HepG2 (cell line): ENCODE results near the gene PLBD2. TPM values are rescaled to one million over a fixed set of nuclear protein-coding genes. Genes with fewer than 3 reads are reported as not detected.
A peak's percentile ranks its signal among the peaks of the same experiment; 100 is the strongest.

Experiments
- ATAC-seq: fragments of 200-7000 bp; cut with Tn5 transposase; 3 replicates; pipeline ENCODE4 v1.9.1; 2020; ENCODE audit warnings: mild to moderate bottlenecking, moderate library complexity
- BruUV-seq: library from RNA; stranded (reverse); fragments of 400-500 nt; replicated peaks from 2 replicates; lab custom pipeline; 2021; lab: Mats Ljungman, UMichigan
- CTCF ChIA-PET: fragments of 300-600 bp; formaldehyde crosslinking; extraction: SDS; loops from one replicate; lab custom pipeline; 2021; ENCODE audit warnings: low total read pairs, inconsistent platforms, low intra/inter-chr PET ratio; lab: Yijun Ruan, JAX
- POLR2A ChIA-PET: fragments of 350-600 bp; sonication (Branson Sonifier 250); formaldehyde crosslinking; loops from one replicate; lab custom pipeline; 2020; ENCODE audit warnings: antibody characterized with exemption, inconsistent platforms; lab: Yijun Ruan, JAX
- DNase-seq: peaks from one replicate; pipeline ENCODE4 v3.0.0-alpha.2; 2015; ENCODE audit warnings: low spot score
- FAIRE-seq: peaks from 3 replicates; lab custom pipeline; 2011; peaks lifted over from hg19 to GRCh38; lab: Jason Lieb, UNC
- H2AFZ ChIP-seq: one replicate; pipeline ENCODE4 v1.6.1; 2011; ENCODE audit warnings: low read length, inconsistent platforms
- H3K27ac ChIP-seq: fragments of 300-600 bp; 3 replicates; pipeline ENCODE4 v1.8.0; 2011; ENCODE audit warnings: mixed run types, mild to moderate bottlenecking, mixed read lengths, low read length, inconsistent platforms; ENCODE audit not compliant: insufficient read depth; ENCODE audit errors: extremely low read length
- H3K27me3 ChIP-seq, 2 experiments: fragments of 200-600 bp in 1 of 2; 2 replicates in 1 of 2; 3 replicates in 1 of 2; pipeline versions ENCODE4 v1.6.0 to v1.8.0; 2011; ENCODE audit warnings: low read length in 2 of 2, mild to moderate bottlenecking in 2 of 2, moderate library complexity in 2 of 2, inconsistent platforms in 1 of 2; ENCODE audit not compliant: insufficient read depth in 2 of 2, control insufficient read depth in 1 of 2
- H3K36me3 ChIP-seq, 2 experiments: fragments of 200-600 bp in 1 of 2; replicated peaks in 1 of 2; 2 replicates in 1 of 2; 3 replicates in 1 of 2; pipeline versions ENCODE4 v1.5.1 to v1.8.0; 2011; ENCODE audit warnings: low read length in 2 of 2, inconsistent platforms in 1 of 2; ENCODE audit not compliant: insufficient read depth in 2 of 2, control insufficient read depth in 1 of 2
- H3K4me1 ChIP-seq: 2 replicates; pipeline ENCODE4 v1.5.1; 2012; ENCODE audit warnings: low read length, inconsistent platforms; ENCODE audit not compliant: insufficient read depth
- H3K4me2 ChIP-seq: 2 replicates; pipeline ENCODE4 v1.6.0; 2011; ENCODE audit warnings: low read depth, low read length, inconsistent platforms
- H3K4me3 ChIP-seq, 3 experiments: fragments of 200-600 bp in 1 of 3; sonication (generic), shearing (Covaris generic) in 1 of 3; replicated peaks in 1 of 3; 2 replicates each; pipeline ENCODE4 v1.5.1; 2011 to 2016; ENCODE audit warnings: low read length in 3 of 3, inconsistent platforms in 2 of 3, low read depth in 2 of 3, mild to moderate bottlenecking in 2 of 3, control low read depth in 1 of 3, mixed read lengths in 1 of 3; ENCODE audit not compliant: insufficient read depth in 1 of 3
- H3K79me2 ChIP-seq: one replicate; pipeline ENCODE4 v1.6.1; 2011; ENCODE audit warnings: low read length, inconsistent platforms; ENCODE audit not compliant: insufficient read depth
- H3K9ac ChIP-seq: 2 replicates; pipeline ENCODE4 v1.6.0; 2011; ENCODE audit warnings: mild to moderate bottlenecking, low read depth, low read length, inconsistent platforms; ENCODE audit not compliant: insufficient read depth
- H3K9me3 ChIP-seq: 2 replicates; pipeline ENCODE4 v1.5.1; 2012; ENCODE audit warnings: mild to moderate bottlenecking, low read length
- H4K20me1 ChIP-seq: 2 replicates; pipeline ENCODE4 v1.6.0; 2011; ENCODE audit warnings: inconsistent platforms, mild to moderate bottlenecking, low read length, moderate library complexity; ENCODE audit not compliant: insufficient read depth
- ARHGAP35 ChIP-seq: sonication (generic); formaldehyde crosslinking; IDR thresholded peaks from 2 replicates; pipeline ENCODE4 v1.9.0; 2022; ENCODE audit warnings: mild to moderate bottlenecking, inconsistent platforms, moderate library complexity, missing genetic modification reagents, borderline replicate concordance
- ARNT ChIP-seq: fragments of 450-650 bp; IDR thresholded peaks from 2 replicates; pipeline ENCODE4 v1.6.1; 2017
- CAMTA2 ChIP-seq: sonication (generic); formaldehyde crosslinking; IDR thresholded peaks from 2 replicates; pipeline ENCODE4 v1.4.0; 2020; ENCODE audit warnings: mild to moderate bottlenecking, missing genetic modification reagents, borderline replicate concordance
- CENPT ChIP-seq: sonication (generic); formaldehyde crosslinking; IDR thresholded peaks from 2 replicates; pipeline ENCODE4 v1.8.0; 2022; ENCODE audit warnings: low read depth, mild to moderate bottlenecking, moderate library complexity, missing genetic modification reagents
- ELF1 ChIP-seq: sonication (generic); formaldehyde crosslinking; IDR thresholded peaks from 2 replicates; pipeline ENCODE4 v1.4.0; 2020; ENCODE audit warnings: missing genetic modification reagents
- MEIS2 ChIP-seq: sonication (generic); formaldehyde crosslinking; IDR thresholded peaks from 2 replicates; pipeline ENCODE4 v1.9.0; 2021; ENCODE audit warnings: mild to moderate bottlenecking, missing genetic modification reagents
- TMF1 ChIP-seq: sonication (generic); formaldehyde crosslinking; IDR thresholded peaks from 2 replicates; pipeline ENCODE4 v1.8.1; 2022; ENCODE audit warnings: low read depth, missing genetic modification reagents
- ZNF850 ChIP-seq: sonication (generic); formaldehyde crosslinking; conservative IDR thresholded peaks from 2 replicates; pipeline ENCODE4 v1.9.0; 2021; ENCODE audit warnings: mild to moderate bottlenecking, missing genetic modification reagents
- WGBS: methylation state at CpG from one replicate; pipeline ENCODE4 v1.1.6; 2017; ENCODE audit warnings: low lambda C conversion rate; 5-methylcytosine and 5-hydroxymethylcytosine counted together
- in situ Hi-C: cut with HindIII; loops from 2 replicates; pipeline ENCODE4 v1.10.0; 2017; ENCODE audit warnings: low pct_unique_long_range_greater_than_20kb; ENCODE audit not compliant: extremely low pct_ligation_motif_present
- intact Hi-C: fragments of 100-400 bp; cut with micrococcal nuclease; formaldehyde crosslinking; loops from one replicate; pipeline ENCODE4 v1.10.0; 2022; ENCODE audit not compliant: unreplicated experiment
- polyA plus RNA-seq, 8 experiments: library from polyadenylated mRNA; depleted of rRNA in 3 of 8; stranded (reverse) in 7 of 8; unstranded in 1 of 8; fragments of >200 nt; fragmentation: Illumina TruSeq in 4 of 8; extraction: Trizol in 4 of 8; gene quantifications; 2 replicates each; pipeline versions ENCODE4 v1.2.1 to v1.2.3, GENCODE V29; 2011 to 2016; ENCODE audit warnings: low read depth in 4 of 8, missing spikeins in 1 of 8, mixed read lengths in 1 of 8; ENCODE audit not compliant: insufficient read depth in 1 of 8
- total RNA-seq, 5 experiments: library from RNA; depleted of rRNA; stranded (reverse); fragments of >200 nt; fragmentation: Illumina TruSeq; extraction: Trizol; gene quantifications; 2 replicates each; pipeline ENCODE4 v1.2.3, GENCODE V29; 2016; ENCODE audit warnings: low read depth in 1 of 5
- TF ChIP-seq, protein P1 (sequence below): sonication (generic); formaldehyde crosslinking; IDR thresholded peaks from 2 replicates; pipeline ENCODE4 v1.4.0; 2020; ENCODE audit warnings: missing genetic modification reagents, borderline replicate concordance
- TF ChIP-seq, protein P2 (sequence below), 2 experiments: sonication (generic) in 1 of 2; formaldehyde crosslinking in 1 of 2; IDR thresholded peaks; 2 replicates each; pipeline versions ENCODE4 v1.6.1 to v1.9.0; 2014 to 2022; ENCODE audit warnings: antibody characterized with exemption in 1 of 2, borderline replicate concordance in 1 of 2, inconsistent platforms in 1 of 2, low read depth in 1 of 2, missing genetic modification reagents in 1 of 2

The PLBD2 gene
- total and polyA plus RNA-seq, 2 of the 13 experiments (the other 11 are each of a cell fraction or from before 2014, with no cell fraction given): 6.7 to 8.5 TPM

DNA sequence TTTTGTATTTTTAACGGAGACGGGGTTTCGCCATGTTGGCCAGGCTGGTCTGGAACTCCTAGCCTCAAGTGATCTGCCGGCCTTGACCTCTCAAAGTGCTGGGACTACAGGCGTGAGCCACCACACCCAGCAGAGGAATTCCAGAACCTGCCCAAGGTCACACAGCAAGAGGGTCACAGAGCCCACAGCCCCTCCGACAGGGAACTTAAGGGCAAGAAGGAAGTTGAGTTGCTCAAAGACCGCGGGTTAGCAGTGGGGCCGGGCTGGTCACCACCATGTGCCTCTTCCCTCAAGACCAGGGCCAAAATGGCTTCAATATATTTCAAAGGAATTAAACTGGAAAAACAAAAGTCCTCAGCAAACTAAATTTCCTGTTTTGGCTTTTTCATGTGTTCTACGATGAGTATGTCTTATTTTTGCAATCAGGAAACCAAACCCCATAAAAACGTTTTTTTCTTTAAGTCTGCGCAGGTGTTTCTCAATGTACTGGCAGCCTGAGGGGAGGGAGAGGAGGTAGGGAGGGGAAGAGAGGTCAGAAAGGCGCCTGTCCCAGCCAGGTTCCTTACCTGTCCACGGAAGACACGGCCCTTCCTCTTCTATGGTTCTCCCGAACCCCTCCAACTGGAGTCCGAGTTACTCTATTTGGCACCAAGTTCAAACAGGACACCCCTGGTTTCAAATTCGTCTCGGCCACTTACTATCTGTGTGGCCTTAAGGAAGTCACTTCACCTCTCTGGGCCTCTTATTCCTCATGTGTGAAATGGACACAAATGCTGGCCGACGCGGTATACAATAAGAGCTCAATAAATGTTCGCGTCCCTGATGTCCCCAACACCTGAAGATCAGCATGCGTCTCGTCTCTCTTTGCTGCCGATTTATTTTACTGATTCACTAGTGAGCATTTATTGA, 24.3 kb upstream of the PLBD2 start (continued):
- TF ChIP-seq TMF1 (CRISPR knock-in tag): 0 out of 2 replicates have a peak, but pooled peaks have one; percentile 40

DNA sequence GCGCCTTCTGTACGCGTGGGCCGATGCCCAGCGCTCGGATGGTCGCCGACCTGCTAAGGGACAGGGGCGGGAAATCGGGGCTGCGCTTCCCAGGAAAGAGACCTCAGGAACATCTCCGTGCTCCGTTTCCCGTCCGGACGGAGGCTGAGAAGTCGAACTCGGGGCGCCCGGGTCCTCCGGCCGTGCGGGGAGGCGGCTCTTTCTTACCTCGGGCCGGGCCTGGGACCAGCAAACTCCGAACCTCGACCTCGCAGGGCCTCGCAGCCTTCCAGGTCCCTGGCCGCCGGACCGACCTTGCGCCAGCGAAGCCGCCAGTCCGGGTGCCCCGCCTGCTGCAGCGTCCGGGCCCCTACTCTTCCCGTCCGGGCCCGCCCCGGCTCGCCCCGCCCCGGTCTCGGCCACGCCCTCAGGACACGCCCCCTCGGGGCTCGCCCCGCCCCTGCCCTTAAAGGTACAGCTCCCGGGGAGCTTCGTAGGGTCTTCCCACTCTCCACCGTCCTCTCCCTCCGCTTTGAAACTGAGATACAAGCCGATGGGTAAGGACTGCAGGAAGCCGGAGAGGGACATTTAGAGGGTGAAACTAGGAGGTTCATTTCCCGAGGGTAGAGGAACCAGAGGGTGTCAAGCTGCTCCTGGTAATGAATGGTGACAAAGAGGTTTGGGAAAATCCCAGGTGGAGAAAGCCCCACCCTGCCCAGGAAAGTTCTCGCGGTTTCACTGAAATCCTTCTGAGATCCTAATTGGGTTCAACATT, 23.4 kb upstream of the PLBD2 start, which contains the start of gene SLC8B1:
Gene SLC8B1 (minus strand): TSS at position 324 of the 754 bp plus-strand sequence. CDS start 2,231 bp downstream, outside the sequence.
- peak; percentile 98 for ATAC-seq
- under 1% methylated on average over 48 of the region's 62 CpGs for WGBS
- Histone ChIP-seq H3K4me3 (peak within 1 kb of the TSS; percentile 46 to 71 (median 55)), H3K27ac (no peak within 1 kb of the TSS), H3K9ac (peak within 1 kb of the TSS; percentile 72), H3K79me2 (no peaks in the 10 kb centered on the region), H4K20me1 (no peaks in the 10 kb centered on the region), H3K36me3 (no peaks in the 10 kb centered on the region), H3K4me1 (peaks cover 22% of the 10 kb centered on the region), H3K4me2 (peak within 1 kb of the TSS; percentile 98), H3K9me3 (no peaks in the 10 kb centered on the region), H2AFZ (peak within 1 kb of the TSS; percentile 45), H3K27me3 (0 out of 5 replicates have a peak, but pooled peaks cover 0 to 1% of the 10 kb centered on the region in 2 experiments)
- FAIRE-seq: no peak
- POLR2A ChIA-PET: interaction anchor here (0.6 to 1.4 kb wide), 10 partner anchors 13 to 150 kb away, joined by 3 to 14 read pairs (median 4); partner anchors contain the start of genes DDX54, PLBD2, RITA1 and SDSL
- DNase-seq: peak; percentile 64
- BruUV-seq: no TSS peak
- CTCF ChIA-PET: no interaction called here
- intact Hi-C loops (loop anchor here (1.0 kb wide), 1 partner anchor 23 kb away; the partner anchor contains the start of gene PLBD2), in situ Hi-C loops (no loop called here)
- TF ChIP-seq ARNT (no peak), ELF1 (no peak; the same call in 1 of the 2 replicates), ARHGAP35 (peak; percentile 91), ZNF850 (CRISPR knock-in tag) (no peak), MEIS2 (CRISPR knock-in tag) (no peak; the same call in none of the 2 replicates), CAMTA2 (CRISPR knock-in tag) (no peak), CENPT (no peak)
- TF ChIP-seq, protein P1, sequence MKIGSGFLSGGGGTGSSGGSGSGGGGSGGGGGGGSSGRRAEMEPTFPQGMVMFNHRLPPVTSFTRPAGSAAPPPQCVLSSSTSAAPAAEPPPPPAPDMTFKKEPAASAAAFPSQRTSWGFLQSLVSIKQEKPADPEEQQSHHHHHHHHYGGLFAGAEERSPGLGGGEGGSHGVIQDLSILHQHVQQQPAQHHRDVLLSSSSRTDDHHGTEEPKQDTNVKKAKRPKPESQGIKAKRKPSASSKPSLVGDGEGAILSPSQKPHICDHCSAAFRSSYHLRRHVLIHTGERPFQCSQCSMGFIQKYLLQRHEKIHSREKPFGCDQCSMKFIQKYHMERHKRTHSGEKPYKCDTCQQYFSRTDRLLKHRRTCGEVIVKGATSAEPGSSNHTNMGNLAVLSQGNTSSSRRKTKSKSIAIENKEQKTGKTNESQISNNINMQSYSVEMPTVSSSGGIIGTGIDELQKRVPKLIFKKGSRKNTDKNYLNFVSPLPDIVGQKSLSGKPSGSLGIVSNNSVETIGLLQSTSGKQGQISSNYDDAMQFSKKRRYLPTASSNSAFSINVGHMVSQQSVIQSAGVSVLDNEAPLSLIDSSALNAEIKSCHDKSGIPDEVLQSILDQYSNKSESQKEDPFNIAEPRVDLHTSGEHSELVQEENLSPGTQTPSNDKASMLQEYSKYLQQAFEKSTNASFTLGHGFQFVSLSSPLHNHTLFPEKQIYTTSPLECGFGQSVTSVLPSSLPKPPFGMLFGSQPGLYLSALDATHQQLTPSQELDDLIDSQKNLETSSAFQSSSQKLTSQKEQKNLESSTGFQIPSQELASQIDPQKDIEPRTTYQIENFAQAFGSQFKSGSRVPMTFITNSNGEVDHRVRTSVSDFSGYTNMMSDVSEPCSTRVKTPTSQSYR (CRISPR knock-in tag): no peak
- TF ChIP-seq, protein P2, sequence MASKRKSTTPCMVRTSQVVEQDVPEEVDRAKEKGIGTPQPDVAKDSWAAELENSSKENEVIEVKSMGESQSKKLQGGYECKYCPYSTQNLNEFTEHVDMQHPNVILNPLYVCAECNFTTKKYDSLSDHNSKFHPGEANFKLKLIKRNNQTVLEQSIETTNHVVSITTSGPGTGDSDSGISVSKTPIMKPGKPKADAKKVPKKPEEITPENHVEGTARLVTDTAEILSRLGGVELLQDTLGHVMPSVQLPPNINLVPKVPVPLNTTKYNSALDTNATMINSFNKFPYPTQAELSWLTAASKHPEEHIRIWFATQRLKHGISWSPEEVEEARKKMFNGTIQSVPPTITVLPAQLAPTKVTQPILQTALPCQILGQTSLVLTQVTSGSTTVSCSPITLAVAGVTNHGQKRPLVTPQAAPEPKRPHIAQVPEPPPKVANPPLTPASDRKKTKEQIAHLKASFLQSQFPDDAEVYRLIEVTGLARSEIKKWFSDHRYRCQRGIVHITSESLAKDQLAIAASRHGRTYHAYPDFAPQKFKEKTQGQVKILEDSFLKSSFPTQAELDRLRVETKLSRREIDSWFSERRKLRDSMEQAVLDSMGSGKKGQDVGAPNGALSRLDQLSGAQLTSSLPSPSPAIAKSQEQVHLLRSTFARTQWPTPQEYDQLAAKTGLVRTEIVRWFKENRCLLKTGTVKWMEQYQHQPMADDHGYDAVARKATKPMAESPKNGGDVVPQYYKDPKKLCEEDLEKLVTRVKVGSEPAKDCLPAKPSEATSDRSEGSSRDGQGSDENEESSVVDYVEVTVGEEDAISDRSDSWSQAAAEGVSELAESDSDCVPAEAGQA (IDR thresholded peaks at IDR 0.05; ENCODE audit: low read depth): no peak
- TF ChIP-seq, protein P2 (CRISPR knock-in tag; IDR thresholded peaks at IDR 0.05; ENCODE audit: borderline replicate concordance): no peak
